ENCODE results near the gene LSAMP. TPM values are rescaled to one million over a fixed set of nuclear protein-coding genes. Genes with fewer than 3 reads are reported as not detected.

Gene LSAMP
- total and polyA plus RNA-seq, 2 donors (not counting 3 experiments of a cell fraction or from before 2014, with no cell fraction given) = not detected

DNA sequence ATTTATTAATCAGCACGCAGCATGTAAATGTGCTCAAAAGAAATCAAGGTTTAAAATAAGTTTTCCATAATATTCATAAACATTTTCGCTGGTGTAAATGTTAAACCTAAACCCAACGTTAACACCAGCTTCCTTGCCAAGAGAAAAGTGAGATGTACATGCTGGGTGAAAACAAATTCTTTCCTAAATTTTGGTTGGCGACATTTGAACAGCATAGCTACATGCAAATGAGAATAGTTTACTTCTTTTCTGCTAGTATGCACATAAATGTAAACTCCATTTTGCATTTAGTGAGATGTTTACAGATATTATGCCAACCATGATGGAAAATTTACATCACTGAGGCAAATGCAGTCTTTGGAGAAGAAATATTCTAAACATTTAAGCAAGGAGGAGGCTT is 639.8 kb downstream of the LSAMP start:
- POLR2A ChIA-PET = no interaction called here
- H3K4me1 ChIP-seq (ENCODE audit: control insufficient read depth, extremely low read depth, insufficient read depth, low read length) = peaks cover 4% of the 10 kb centered on the region
- H3K9me3 ChIP-seq (replicated peaks; ENCODE audit: control insufficient read depth, insufficient read depth, low read length) = no peaks in the 10 kb centered on the region
- H3K36me3 ChIP-seq (ENCODE audit: control insufficient read depth in 2 of 2, extremely low read depth in 1 of 2, insufficient read depth in 2 of 2, low read length in 2 of 2) = no peaks in the 10 kb centered on the region
- no peak overlapping the region for H3K27ac ChIP-seq (ENCODE audit: insufficient read depth, low read depth, low read length)
- no peak overlapping the region for H3K9ac ChIP-seq (replicated peaks; ENCODE audit: extremely low read depth, insufficient read depth, low read length)
- TF ChIP-seq, protein P1, sequence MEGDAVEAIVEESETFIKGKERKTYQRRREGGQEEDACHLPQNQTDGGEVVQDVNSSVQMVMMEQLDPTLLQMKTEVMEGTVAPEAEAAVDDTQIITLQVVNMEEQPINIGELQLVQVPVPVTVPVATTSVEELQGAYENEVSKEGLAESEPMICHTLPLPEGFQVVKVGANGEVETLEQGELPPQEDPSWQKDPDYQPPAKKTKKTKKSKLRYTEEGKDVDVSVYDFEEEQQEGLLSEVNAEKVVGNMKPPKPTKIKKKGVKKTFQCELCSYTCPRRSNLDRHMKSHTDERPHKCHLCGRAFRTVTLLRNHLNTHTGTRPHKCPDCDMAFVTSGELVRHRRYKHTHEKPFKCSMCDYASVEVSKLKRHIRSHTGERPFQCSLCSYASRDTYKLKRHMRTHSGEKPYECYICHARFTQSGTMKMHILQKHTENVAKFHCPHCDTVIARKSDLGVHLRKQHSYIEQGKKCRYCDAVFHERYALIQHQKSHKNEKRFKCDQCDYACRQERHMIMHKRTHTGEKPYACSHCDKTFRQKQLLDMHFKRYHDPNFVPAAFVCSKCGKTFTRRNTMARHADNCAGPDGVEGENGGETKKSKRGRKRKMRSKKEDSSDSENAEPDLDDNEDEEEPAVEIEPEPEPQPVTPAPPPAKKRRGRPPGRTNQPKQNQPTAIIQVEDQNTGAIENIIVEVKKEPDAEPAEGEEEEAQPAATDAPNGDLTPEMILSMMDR (IDR thresholded peaks at IDR 0.05; ENCODE audit: extremely low read depth in 1 of 2, insufficient read depth in 1 of 2, low read depth in 1 of 2, low read length in 2 of 2) = no peak
- TF ChIP-seq, protein P2, sequence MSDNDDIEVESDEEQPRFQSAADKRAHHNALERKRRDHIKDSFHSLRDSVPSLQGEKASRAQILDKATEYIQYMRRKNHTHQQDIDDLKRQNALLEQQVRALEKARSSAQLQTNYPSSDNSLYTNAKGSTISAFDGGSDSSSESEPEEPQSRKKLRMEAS (IDR thresholded peaks at IDR 0.05; ENCODE audit: insufficient read depth, insufficient read length) = no peak
- no peak for TF ChIP-seq JUN (IDR thresholded peaks at IDR 0.05; ENCODE audit: borderline replicate concordance, insufficient read depth, insufficient read length, low read depth)
- no peak for TF ChIP-seq EZH2 (IDR thresholded peaks at IDR 0.05; ENCODE audit: borderline replicate concordance, low read depth, low read length, severe bottlenecking)
- no peak for TF ChIP-seq MYC (IDR thresholded peaks at IDR 0.05; ENCODE audit: low read depth, low read length)
- H3K4me2 ChIP-seq (ENCODE audit: insufficient read depth, low read length) = no peak overlapping the region
- no TSS peak for BruUV-seq (replicated peaks)
- H3K27me3 ChIP-seq (ENCODE audit: control insufficient read depth in 2 of 2, insufficient read depth in 2 of 2, low read length in 2 of 2) = no peaks in the 10 kb centered on the region
- H2AFZ ChIP-seq (ENCODE audit: low read depth, low read length) = no peak overlapping the region
- no peaks in the 10 kb centered on the region for H4K20me1 ChIP-seq (replicated peaks; ENCODE audit: control insufficient read depth, extremely low read depth, insufficient read depth, low read length)
- DNase-seq (ENCODE audit: low read depth, low spot score) = no peak
- CTCF ChIA-PET = interaction anchor here (1.1 to 2.7 kb wide), 4 partner anchors 8 to 112 kb away, joined by 4 to 8 read pairs (median 6); no protein-coding TSS in a partner anchor
- dilution Hi-C loops (cut with MboI; ENCODE audit: extremely low pct_ligation_motif_present, low sequenced_read_pairs) (no loop called here), intact Hi-C loops (cut with micrococcal nuclease) (no loop called here)
- no peak for FAIRE-seq
- no peaks in the 10 kb centered on the region for H3K79me2 ChIP-seq (ENCODE audit: control insufficient read depth, insufficient read depth, low read length)
- H3K9me1 ChIP-seq (replicated peaks; ENCODE audit: control insufficient read depth, extremely low read depth, insufficient read depth, low read length) = no peaks in the 10 kb centered on the region
- H3K4me3 ChIP-seq (replicated peaks in 1 of 3; ENCODE audit: insufficient read depth in 1 of 3, low read depth in 1 of 3, low read length in 3 of 3) = no peak overlapping the region

DNA sequence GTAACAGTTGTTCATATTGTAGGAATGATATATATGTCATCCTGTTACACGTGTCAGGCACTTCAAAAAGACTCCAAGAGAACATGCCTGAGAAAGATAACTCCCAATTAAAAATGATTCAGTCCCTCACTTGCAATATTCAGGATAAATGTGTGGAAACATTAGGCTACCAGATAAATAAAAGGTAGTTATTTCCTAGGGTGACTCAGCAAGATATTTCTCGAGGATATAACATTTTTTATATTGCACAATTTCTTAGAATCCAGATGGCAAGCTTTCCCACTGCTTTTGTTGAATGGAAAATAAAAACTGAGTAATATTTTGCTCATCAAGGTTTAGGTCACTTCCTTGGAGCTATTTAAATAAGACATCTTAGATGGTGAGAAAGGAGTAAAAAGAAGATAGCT is 640.6 kb downstream of the LSAMP start:
- Histone ChIP-seq H3K4me3 (replicated peaks in 1 of 3; ENCODE audit: insufficient read depth in 1 of 3, low read depth in 1 of 3, low read length in 3 of 3) (no peak overlapping the region), H3K27me3 (ENCODE audit: control insufficient read depth in 2 of 2, insufficient read depth in 2 of 2, low read length in 2 of 2) (no peaks in the 10 kb centered on the region), H3K4me2 (ENCODE audit: insufficient read depth, low read length) (no peak overlapping the region), H3K9me3 (replicated peaks; ENCODE audit: control insufficient read depth, insufficient read depth, low read length) (no peaks in the 10 kb centered on the region), H3K36me3 (ENCODE audit: control insufficient read depth in 2 of 2, extremely low read depth in 1 of 2, insufficient read depth in 2 of 2, low read length in 2 of 2) (no peaks in the 10 kb centered on the region), H3K79me2 (ENCODE audit: control insufficient read depth, insufficient read depth, low read length) (no peaks in the 10 kb centered on the region), H3K4me1 (ENCODE audit: control insufficient read depth, extremely low read depth, insufficient read depth, low read length) (peaks cover 4% of the 10 kb centered on the region), H2AFZ (ENCODE audit: low read depth, low read length) (peak overlapping the region; percentile 88), H3K9ac (replicated peaks; ENCODE audit: extremely low read depth, insufficient read depth, low read length) (no peak overlapping the region), H3K9me1 (replicated peaks; ENCODE audit: control insufficient read depth, extremely low read depth, insufficient read depth, low read length) (no peaks in the 10 kb centered on the region), H3K27ac (ENCODE audit: insufficient read depth, low read depth, low read length) (no peak overlapping the region), H4K20me1 (replicated peaks; ENCODE audit: control insufficient read depth, extremely low read depth, insufficient read depth, low read length) (no peaks in the 10 kb centered on the region)
- CTCF ChIA-PET = interaction anchor here (0.9 to 2.7 kb wide), 5 partner anchors 9 to 112 kb away, joined by 3 to 8 read pairs (median 4); no protein-coding TSS in a partner anchor
- POLR2A ChIA-PET = no interaction called here
- intact Hi-C loops (cut with micrococcal nuclease) (no loop called here), dilution Hi-C loops (cut with MboI; ENCODE audit: extremely low pct_ligation_motif_present, low sequenced_read_pairs) (no loop called here)
- TF ChIP-seq GATA2 (IDR thresholded peaks at IDR 0.05; ENCODE audit: insufficient read depth, insufficient read length, low read depth, low read length) = no peak
- TF ChIP-seq, protein P1 (IDR thresholded peaks at IDR 0.05; ENCODE audit: extremely low read depth in 1 of 2, insufficient read depth in 1 of 2, low read depth in 1 of 2, low read length in 2 of 2) = no peak
- DNase-seq (ENCODE audit: low read depth, low spot score) (peak; percentile 6), FAIRE-seq (no peak)
- BruUV-seq (replicated peaks) = no TSS peak
